GM12873 (cell line): ENCODE results near the gene BSN.

Source experiments
- CTCF ChIP-seq: IDR thresholded peaks from 2 replicates; pipeline ENCODE4 v1.5.1; 2012; ENCODE audit warnings: low read depth, mild to moderate bottlenecking, moderate library complexity, low read length, control low read depth; ENCODE audit not compliant: insufficient read depth; ENCODE audit errors: missing control alignments

BSN gene

DNA sequence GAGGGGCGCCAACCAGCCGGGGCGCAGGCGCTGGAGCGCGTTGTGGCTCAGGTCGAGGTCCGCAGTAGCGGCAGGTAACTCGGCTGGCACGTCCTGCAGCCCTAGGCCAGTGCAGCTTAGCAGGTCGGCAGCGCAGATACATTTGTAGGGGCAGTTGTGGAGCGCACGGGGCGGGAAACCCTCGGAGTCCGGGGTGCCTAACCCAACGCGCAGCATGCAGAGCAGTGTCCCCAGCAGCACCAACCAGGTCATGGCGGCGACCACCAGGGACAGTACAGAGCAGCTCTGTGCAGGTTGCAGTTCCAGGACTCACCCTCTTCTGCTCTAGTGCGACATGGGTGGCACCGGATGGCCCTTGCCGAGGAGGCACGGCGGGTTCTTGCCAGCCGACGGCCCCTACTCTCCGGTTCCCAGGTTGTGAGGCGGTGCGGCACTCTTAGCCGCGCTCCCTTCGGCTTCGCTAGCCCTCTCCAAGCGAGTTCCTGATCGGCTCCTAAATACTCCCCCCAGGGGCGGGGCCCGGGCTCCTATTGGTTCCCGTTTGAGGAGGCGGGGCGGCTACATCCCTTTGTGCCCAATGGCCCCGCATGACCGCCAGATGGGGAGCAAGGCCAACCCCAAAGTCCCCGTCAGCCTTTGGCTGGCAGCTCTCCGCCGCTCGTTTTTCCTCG is 165.1 kb downstream of the BSN start, which contains the start of gene AMIGO3:
Gene AMIGO3 (minus strand): TSS at position 471 of the 671 bp plus-strand sequence. CDS start 219 bp downstream, at position 252.
- peak; percentile 81 for TF ChIP-seq CTCF
